ENCODE data around the gene TRIM69.
A peak's percentile ranks its signal among the peaks of the same experiment; 100 is the strongest.
"Not testable (repeated sequence)": the region's sequence is repeated elsewhere in the genome, so short reads cannot be mapped to it uniquely, and the experiment has no call there.

TRIM69 gene

GRCh38 chr15:44736181-44736765 is at the start of gene TRIM69:
TSS of gene TRIM69 (plus strand) at chr15:44736528. CDS start at chr15:44736705, 177 bp downstream.
- DNase-seq: no peak

GRCh38 chr15:44689318-44689717 is 47.0 kb upstream of the TRIM69 start:
- not testable (repeated sequence) for DNase-seq

- not testable (repeated sequence) for DNase-seq
Measured at GRCh38 chr15:44690245-44690644, 46.1 kb upstream of the TRIM69 start.

GRCh38 chr15:44692659-44693058 is 43.7 kb upstream of the TRIM69 start:
- DNase-seq: no peak

GRCh38 chr15:44694416-44694815 is 41.9 kb upstream of the TRIM69 start:
- no peak for DNase-seq

GRCh38 chr15:44695294-44695693 is 41.0 kb upstream of the TRIM69 start:
- no peak for DNase-seq

GRCh38 chr15:44697014-44697413 is 39.3 kb upstream of the TRIM69 start:
- DNase-seq: no peak

GRCh38 chr15:44698641-44699040 is 37.7 kb upstream of the TRIM69 start:
- no peak for DNase-seq

- not testable (repeated sequence) for DNase-seq
Measured at GRCh38 chr15:44700676-44701075, 35.7 kb upstream of the TRIM69 start.

- DNase-seq: no peak
Measured at GRCh38 chr15:44705986-44706385, 30.3 kb upstream of the TRIM69 start.

GRCh38 chr15:44706401-44706800 is 29.9 kb upstream of the TRIM69 start:
- DNase-seq: no peak

GRCh38 chr15:44706946-44707636 is 29.2 kb upstream of the TRIM69 start:
- DNase-seq: no peak

GRCh38 chr15:44710236-44711095 is 25.9 kb upstream of the TRIM69 start:
- DNase-seq: no peak

- peak; percentile 90 for DNase-seq
Measured at GRCh38 chr15:44711096-44711742, 25.1 kb upstream of the TRIM69 start, which contains the start of the genes B2M and PATL2. TSS of gene B2M (plus strand) at chr15:44711517. CDS start at chr15:44711547, 30 bp downstream. TSS of gene PATL2 (minus strand) at chr15:44711323. CDS start at chr15:44676490, 34,833 bp downstream.

- DNase-seq: no peak
Measured at GRCh38 chr15:44711743-44712345, 24.5 kb upstream of the TRIM69 start.

- DNase-seq: no peak
Measured at GRCh38 chr15:44712346-44713005, 23.9 kb upstream of the TRIM69 start.

GRCh38 chr15:44713006-44713966 is 23.0 kb upstream of the TRIM69 start:
- DNase-seq: peak; percentile 45

- DNase-seq: no peak
Measured at GRCh38 chr15:44715142-44715796, 21.1 kb upstream of the TRIM69 start.

- DNase-seq: no peak
Measured at GRCh38 chr15:44715797-44716334, 20.5 kb upstream of the TRIM69 start.

Data from NCI-H1694 (cell line).